CD14-positive monocyte (primary cell): ENCODE data around the gene MGAT5B. TPM values are rescaled to one million over a fixed set of nuclear protein-coding genes. Genes with fewer than 3 reads are reported as not detected.

ENCODE experiments used
- DNase-seq, 3 donors: peaks; one replicate each; pipeline ENCODE4 v3.0.0-alpha.2; 2011 to 2022
- H2AFZ ChIP-seq: 2 replicates; pipeline ENCODE4 v1.6.0; 2012; ENCODE audit warnings: mild to moderate bottlenecking, low read depth, low read length, inconsistent platforms; ENCODE audit not compliant: insufficient read depth, poor library complexity, severe bottlenecking
- H3K27ac ChIP-seq, 2 donors: 1 replicate in 1 of 2; 2 replicates in 1 of 2; pipeline ENCODE4 v1.5.1; 2012 to 2013; ENCODE audit warnings: low read length in 2 of 2, control low read depth in 1 of 2, inconsistent platforms in 1 of 2, low read depth in 1 of 2, mild to moderate bottlenecking in 1 of 2
- H3K27me3 ChIP-seq, 2 donors: one replicate each; pipeline versions ENCODE4 v1.6.0 to v1.6.1; 2011 to 2013; ENCODE audit warnings: low read length in 2 of 2; ENCODE audit not compliant: control insufficient read depth in 2 of 2, insufficient read depth in 2 of 2
- H3K36me3 ChIP-seq, 2 donors: replicated peaks in 1 of 2; 1 replicate in 1 of 2; 2 replicates in 1 of 2; pipeline versions ENCODE4 v1.5.1 to v1.6.1; 2012 to 2013; ENCODE audit warnings: low read length in 2 of 2, control low read depth in 1 of 2, inconsistent platforms in 1 of 2, mild to moderate bottlenecking in 1 of 2; ENCODE audit not compliant: insufficient read depth in 2 of 2, control insufficient read depth in 1 of 2
- H3K4me1 ChIP-seq, 2 donors: 1 replicate in 1 of 2; 2 replicates in 1 of 2; pipeline versions ENCODE4 v1.5.1 to v1.6.1; 2012 to 2013; ENCODE audit warnings: low read length in 2 of 2, control low read depth in 1 of 2, inconsistent platforms in 1 of 2, mild to moderate bottlenecking in 1 of 2, moderate library complexity in 1 of 2; ENCODE audit not compliant: insufficient read depth in 2 of 2, control insufficient read depth in 1 of 2
- H3K4me2 ChIP-seq: replicated peaks from 2 replicates; pipeline ENCODE3; 2012; ENCODE audit warnings: low read length, moderate library complexity, mild to moderate bottlenecking; ENCODE audit not compliant: poor library complexity, severe bottlenecking; ENCODE audit errors: extremely low read depth
- H3K4me3 ChIP-seq, 3 experiments: fragments of 200-600 bp in 1 of 3; sonication (generic) in 1 of 3; replicated peaks in 1 of 3; 1 replicate in 2 of 3; 2 replicates in 1 of 3; pipeline ENCODE4 v1.5.1; 2011 to 2013; ENCODE audit warnings: low read length in 3 of 3, mild to moderate bottlenecking in 3 of 3, control low read depth in 2 of 3, low read depth in 2 of 3, inconsistent platforms in 1 of 3, moderate library complexity in 1 of 3
- H3K79me2 ChIP-seq: 2 replicates; pipeline ENCODE4 v1.6.0; 2012; ENCODE audit warnings: mild to moderate bottlenecking, control low read depth, inconsistent platforms, low read length, moderate library complexity; ENCODE audit not compliant: insufficient read depth
- H3K9ac ChIP-seq: 2 replicates; pipeline ENCODE4 v1.6.0; 2017; ENCODE audit warnings: low read length, mild to moderate bottlenecking; ENCODE audit not compliant: insufficient read depth, poor library complexity, severe bottlenecking
- H3K9me3 ChIP-seq, 2 donors: replicated peaks in 1 of 2; 1 replicate in 1 of 2; 2 replicates in 1 of 2; pipeline versions ENCODE4 v1.5.1 to v1.6.1; 2012 to 2013; ENCODE audit warnings: low read length in 2 of 2, control low read depth in 1 of 2; ENCODE audit not compliant: control insufficient read depth in 1 of 2, insufficient read depth in 1 of 2
- H4K20me1 ChIP-seq: 2 replicates; pipeline ENCODE4 v1.6.0; 2012; ENCODE audit warnings: mild to moderate bottlenecking, low read length, control low read depth, moderate library complexity; ENCODE audit not compliant: insufficient read depth
- H3K27ac Mint-ChIP-seq, 7 donors: one replicate each; pipeline ENCODE4 v1.8.0; 2020; ENCODE audit warnings: mild to moderate bottlenecking in 7 of 7, mixed read lengths in 7 of 7, moderate library complexity in 6 of 7, inconsistent platforms in 2 of 7
- H3K27me3 Mint-ChIP-seq, 3 donors: one replicate each; pipeline ENCODE4 v1.8.0; 2021 to 2022; ENCODE audit warnings: low read depth in 3 of 3, mild to moderate bottlenecking in 3 of 3, mixed read lengths in 3 of 3, moderate library complexity in 3 of 3, inconsistent platforms in 1 of 3
- H3K36me3 Mint-ChIP-seq, 2 donors: one replicate each; pipeline ENCODE4 v1.8.0; 2020; ENCODE audit warnings: mixed read lengths in 2 of 2, inconsistent platforms in 1 of 2, mild to moderate bottlenecking in 1 of 2
- H3K4me1 Mint-ChIP-seq: one replicate; pipeline ENCODE4 v1.8.0; 2020; ENCODE audit warnings: mild to moderate bottlenecking, mixed read lengths
- H3K4me3 Mint-ChIP-seq, 2 donors: one replicate each; pipeline ENCODE4 v1.8.0; 2020; ENCODE audit warnings: mild to moderate bottlenecking in 2 of 2, mixed read lengths in 2 of 2, moderate library complexity in 1 of 2
- H3K9me3 Mint-ChIP-seq, 7 donors: one replicate each; pipeline ENCODE4 v1.8.0; 2020 to 2022; ENCODE audit warnings: mixed read lengths in 7 of 7, mild to moderate bottlenecking in 6 of 7, moderate library complexity in 6 of 7, inconsistent platforms in 2 of 7
- WGBS: methylation state at CpG from one replicate; pipeline ENCODE4 v1.1.5; 2013; ENCODE audit warnings: missing lambda C conversion rate; ENCODE audit not compliant: insufficient coverage; 5-methylcytosine and 5-hydroxymethylcytosine counted together
- intact Hi-C, 2 donors: fragments of 100-400 bp; cut with micrococcal nuclease; formaldehyde crosslinking; loops; one replicate each; pipeline versions ENCODE4 v1.15.0 to v1.15.1; 2023
- polyA plus RNA-seq, 3 donors: library from polyadenylated mRNA; depleted of rRNA in 1 of 3; unstranded in 2 of 3; stranded (reverse) in 1 of 3; fragments of 300-500 nt in 2 of 3; fragments of >200 nt in 1 of 3; fragmentation: Illumina TruSeq in 2 of 3; gene quantifications; 1 replicate in 2 of 3; 2 replicates in 1 of 3; pipeline ENCODE4 v1.2.3, GENCODE V29; 2012 to 2021
- TF ChIP-seq, protein P1 (sequence below): fragments of 200-600 bp; IDR thresholded peaks from one replicate; pipeline ENCODE4 v1.8.0; 2022; ENCODE audit warnings: antibody characterized with exemption, mild to moderate bottlenecking

The MGAT5B gene
- polyA plus RNA-seq, 3 donors = not detected

DNA sequence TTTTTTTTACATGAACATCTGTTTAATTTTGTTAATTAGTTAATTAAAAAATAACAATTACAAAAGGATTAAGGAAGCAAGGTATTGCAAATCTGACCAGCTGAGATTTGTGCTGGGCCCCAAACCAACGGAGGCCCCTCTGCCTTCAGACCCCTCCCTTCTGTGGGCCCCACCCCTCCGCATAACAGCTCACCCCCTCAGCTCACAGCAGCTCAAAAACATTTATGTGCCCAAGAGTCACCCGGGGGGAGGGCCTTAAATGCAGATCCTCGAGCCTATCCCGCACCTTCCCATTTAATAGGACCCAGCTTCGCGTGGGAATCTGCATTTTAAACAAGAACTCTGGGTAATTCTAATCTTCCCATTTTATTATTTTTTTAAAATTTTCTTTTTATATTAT, 75.0 kb downstream of the MGAT5B start:
- intact Hi-C loops = no loop called here
- Histone ChIP-seq H3K9me3 (no peaks in the 10 kb centered on the region), H3K9ac (no peak overlapping the region), H2AFZ (no peak overlapping the region), H3K4me1 (no peaks in the 10 kb centered on the region), H3K36me3 (no peaks in the 10 kb centered on the region), H3K79me2 (no peaks in the 10 kb centered on the region), H4K20me1 (no peaks in the 10 kb centered on the region), H3K4me3 (no peak overlapping the region), H3K27ac (no peak overlapping the region), H3K4me2 (no peak overlapping the region), H3K27me3 (no peaks in the 10 kb centered on the region)
- no peak overlapping the region for H3K27ac Mint-ChIP-seq
- no peak overlapping the region for H3K4me3 Mint-ChIP-seq
- TF ChIP-seq, protein P1, sequence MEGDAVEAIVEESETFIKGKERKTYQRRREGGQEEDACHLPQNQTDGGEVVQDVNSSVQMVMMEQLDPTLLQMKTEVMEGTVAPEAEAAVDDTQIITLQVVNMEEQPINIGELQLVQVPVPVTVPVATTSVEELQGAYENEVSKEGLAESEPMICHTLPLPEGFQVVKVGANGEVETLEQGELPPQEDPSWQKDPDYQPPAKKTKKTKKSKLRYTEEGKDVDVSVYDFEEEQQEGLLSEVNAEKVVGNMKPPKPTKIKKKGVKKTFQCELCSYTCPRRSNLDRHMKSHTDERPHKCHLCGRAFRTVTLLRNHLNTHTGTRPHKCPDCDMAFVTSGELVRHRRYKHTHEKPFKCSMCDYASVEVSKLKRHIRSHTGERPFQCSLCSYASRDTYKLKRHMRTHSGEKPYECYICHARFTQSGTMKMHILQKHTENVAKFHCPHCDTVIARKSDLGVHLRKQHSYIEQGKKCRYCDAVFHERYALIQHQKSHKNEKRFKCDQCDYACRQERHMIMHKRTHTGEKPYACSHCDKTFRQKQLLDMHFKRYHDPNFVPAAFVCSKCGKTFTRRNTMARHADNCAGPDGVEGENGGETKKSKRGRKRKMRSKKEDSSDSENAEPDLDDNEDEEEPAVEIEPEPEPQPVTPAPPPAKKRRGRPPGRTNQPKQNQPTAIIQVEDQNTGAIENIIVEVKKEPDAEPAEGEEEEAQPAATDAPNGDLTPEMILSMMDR = no peak
- no peak for DNase-seq
- H3K36me3 Mint-ChIP-seq = no peaks in the 10 kb centered on the region
- peaks cover 3 to 8% (median 5%) of the 10 kb centered on the region in 3 donors for H3K27me3 Mint-ChIP-seq
- no peaks in the 10 kb centered on the region for H3K4me1 Mint-ChIP-seq
- 86% methylated on average over 4 of the region's 7 CpGs for WGBS
- peaks cover 0 to 1% (median 0%) of the 10 kb centered on the region in 7 donors for H3K9me3 Mint-ChIP-seq

DNA sequence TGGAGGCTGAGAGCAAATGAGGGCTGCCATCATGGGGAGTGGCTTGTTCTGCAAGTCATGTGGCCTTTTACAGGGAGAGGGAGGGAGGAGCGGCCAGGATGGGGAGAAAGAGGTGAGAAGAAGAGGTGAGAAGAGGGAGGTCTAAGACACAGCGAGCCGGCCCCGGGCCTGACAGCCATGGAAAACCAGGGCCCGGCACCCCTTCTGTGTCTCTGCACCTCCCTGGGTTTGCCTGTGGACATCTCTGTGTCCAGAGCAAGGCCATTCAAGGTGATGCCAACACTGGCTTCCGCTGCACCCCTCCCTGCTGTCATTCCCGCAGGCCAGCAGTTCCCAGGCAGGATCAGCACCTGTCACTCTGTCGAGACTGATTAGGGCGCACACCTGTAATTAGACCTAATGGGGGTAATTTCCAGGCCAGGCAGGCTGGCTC, 75.6 kb downstream of the MGAT5B start:
- TF ChIP-seq, protein P1 = no peak
- Histone ChIP-seq H3K4me2 (no peak overlapping the region), H3K27ac (no peak overlapping the region), H3K9ac (no peak overlapping the region), H3K4me3 (no peak overlapping the region), H3K9me3 (no peaks in the 10 kb centered on the region), H3K27me3 (no peaks in the 10 kb centered on the region), H3K4me1 (no peaks in the 10 kb centered on the region), H2AFZ (no peak overlapping the region), H3K79me2 (no peaks in the 10 kb centered on the region), H3K36me3 (no peaks in the 10 kb centered on the region), H4K20me1 (no peaks in the 10 kb centered on the region)
- intact Hi-C loops = no loop called here
- WGBS = 96% methylated on average over 9 of the region's 9 CpGs
- Mint-ChIP-seq H3K9me3 (peaks cover 0 to 1% (median 0%) of the 10 kb centered on the region in 7 donors), H3K27me3 (peaks cover 3 to 8% (median 5%) of the 10 kb centered on the region in 3 donors), H3K27ac (no peak overlapping the region), H3K4me1 (no peaks in the 10 kb centered on the region), H3K4me3 (no peak overlapping the region), H3K36me3 (no peaks in the 10 kb centered on the region)
- DNase-seq = no peak
